AG20443 (cell line): ENCODE data around the gene CES2.

Source experiments
- DNase-seq: peaks from one replicate; pipeline ENCODE4 v3.0.0; 2012; ENCODE audit warnings: low spot score, mixed read lengths

The CES2 gene

DNA sequence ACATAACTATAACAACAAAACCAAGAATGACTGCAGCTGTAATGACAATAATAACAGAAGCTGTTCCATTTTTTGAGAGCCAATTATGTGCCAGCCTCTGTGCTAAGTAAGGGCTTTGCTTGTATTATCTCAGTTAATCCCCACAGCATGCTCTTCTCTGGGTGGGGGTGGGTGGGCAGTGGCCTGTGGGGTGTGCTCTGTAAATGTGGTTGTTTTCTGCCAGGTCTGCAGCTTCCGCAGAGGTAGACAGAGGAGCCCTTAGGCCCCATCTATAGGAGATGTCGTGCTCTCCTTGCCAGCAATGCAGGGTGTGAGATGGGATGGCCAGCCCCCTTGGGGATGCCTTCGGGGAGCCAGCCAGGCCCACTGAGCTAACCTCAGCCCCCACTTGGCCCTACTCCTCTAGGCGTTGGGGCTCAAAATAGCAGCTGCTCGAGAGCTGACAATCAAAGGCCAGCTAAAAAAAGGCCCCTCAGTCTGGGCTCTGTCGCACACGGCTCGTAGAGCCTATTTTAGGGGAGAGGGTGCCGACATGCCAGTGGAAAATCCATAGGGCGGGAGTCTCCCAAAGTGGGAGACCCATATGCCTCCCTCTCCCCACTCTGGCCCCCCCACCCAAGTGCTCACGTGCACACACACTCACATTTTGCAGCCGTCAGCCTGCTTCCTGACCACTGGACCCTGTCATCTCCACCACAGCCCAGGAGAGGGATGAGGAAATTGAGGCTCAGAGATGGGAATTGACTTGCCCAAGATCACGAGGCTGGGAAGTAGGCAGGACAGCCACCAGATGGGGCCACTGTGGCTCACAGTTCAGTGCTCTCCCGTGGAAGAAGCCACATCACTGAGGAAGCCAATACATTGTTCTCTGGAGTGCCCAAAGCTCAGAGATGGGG lies 32.4 kb upstream of the CES2 start:
- DNase-seq: no peak

GRCh38 chr16:66903544-66904427 lies 31.5 kb upstream of the CES2 start:
- no peak for DNase-seq

DNA sequence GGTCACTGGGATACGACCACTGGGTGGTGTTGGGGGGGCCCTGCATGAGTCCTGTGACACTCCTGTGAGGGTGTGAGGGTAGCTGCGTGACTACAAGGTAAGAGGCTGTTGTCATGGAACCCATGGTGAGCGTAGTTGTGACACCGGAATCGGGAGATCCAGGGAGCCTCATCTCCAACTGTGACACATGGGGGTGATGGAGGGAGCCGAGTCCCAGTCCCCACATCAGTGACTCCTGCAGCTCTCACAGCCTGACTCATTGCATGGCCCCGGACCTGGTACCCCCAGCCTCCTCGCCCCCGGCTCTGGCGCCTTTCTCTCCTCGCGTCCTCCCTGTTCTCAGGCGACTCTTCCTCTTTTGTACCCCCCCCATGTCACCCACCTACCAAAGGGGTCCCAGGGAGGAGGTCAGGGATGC lies 30.9 kb upstream of the CES2 start:
- DNase-seq: no peak

GRCh38 chr16:66904846-66905632 lies 30.3 kb upstream of the CES2 start:
- DNase-seq: no peak

- DNase-seq: no peak
These were observed 29.4 kb upstream of the CES2 start for GRCh38 chr16:66905633-66906539.

DNA sequence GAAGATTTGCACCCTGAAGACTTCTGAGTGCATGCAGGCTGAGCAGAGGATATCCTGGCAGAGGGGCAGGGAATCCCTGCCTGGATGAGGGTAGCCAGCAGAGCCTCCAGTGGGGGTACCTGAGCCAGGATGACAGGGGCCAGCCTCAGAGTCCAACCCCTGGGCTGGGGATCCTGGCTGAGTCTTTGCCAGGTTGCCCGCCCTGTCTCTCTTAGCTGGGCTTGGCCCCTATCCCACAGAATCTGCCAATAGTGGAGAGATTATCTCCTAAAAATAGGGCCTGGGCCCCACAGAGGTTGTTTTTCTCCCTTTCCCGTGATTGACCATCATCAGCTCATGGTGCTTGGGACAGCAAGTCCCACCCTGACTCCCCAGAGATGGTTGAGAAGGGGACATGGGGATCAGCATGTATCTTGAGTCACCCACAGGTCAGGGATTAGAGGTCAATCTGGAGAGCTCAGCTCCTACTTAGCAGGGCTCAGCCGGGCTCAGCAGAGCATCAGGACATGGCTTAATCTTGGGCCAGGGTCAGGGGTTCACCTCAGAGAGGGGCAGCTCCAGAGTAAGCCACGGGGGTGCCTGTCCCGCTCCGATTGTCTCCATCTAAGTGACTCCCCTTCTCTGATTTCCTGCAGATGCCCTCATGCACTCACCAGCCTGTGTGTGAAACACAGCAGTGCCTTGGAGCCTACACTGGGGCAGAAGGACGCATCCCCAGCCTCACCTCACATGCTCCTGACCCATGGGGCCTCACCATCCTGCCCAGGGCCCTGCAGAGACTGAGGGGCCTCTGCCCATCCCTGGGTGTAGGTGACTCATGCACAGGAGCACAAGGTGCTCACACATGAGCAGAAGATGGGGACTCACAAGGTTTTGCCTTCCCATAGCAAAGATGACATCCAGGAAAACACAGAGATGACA lies 28.1 kb upstream of the CES2 start:
- DNase-seq: no peak

GRCh38 chr16:66908116-66908515 lies 27.2 kb upstream of the CES2 start:
- DNase-seq: no peak

DNA sequence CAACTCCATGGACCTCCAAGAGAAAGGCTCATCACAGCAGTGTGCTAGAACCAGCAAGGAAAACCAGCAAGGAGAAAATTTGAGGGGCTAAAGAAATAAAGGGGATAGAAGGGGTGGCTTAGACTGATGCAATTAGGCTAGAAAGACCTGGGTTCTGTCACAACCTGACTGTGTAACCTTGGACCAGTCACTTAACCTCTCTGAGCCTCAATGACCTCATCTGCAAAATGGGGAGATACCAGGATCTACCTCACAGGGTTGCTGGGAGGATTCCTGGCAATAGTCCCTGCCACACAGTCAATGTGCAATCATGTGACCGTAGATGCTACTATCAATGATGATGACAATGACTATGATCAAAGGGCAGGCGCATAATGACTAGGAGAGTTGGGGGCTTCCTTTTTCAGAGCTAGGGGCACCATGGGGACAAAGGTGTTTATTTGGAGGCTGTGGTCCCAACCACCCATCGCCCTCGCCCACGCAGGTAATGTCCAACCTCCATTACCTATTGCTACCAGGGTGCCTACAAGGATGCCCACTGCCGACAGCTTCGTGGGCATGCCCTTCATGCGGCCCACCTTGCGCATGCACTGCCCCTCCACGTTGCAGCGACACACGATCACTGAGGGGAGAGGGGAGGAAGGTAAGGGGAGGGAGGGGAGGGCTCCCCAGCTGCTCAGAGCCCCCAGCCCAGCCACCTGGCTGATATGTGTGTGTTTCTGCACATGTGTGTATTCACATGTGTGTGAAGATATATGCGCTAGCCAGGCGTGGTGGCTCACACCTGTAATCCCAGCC lies 26.4 kb upstream of the CES2 start:
- no peak for DNase-seq

DNA sequence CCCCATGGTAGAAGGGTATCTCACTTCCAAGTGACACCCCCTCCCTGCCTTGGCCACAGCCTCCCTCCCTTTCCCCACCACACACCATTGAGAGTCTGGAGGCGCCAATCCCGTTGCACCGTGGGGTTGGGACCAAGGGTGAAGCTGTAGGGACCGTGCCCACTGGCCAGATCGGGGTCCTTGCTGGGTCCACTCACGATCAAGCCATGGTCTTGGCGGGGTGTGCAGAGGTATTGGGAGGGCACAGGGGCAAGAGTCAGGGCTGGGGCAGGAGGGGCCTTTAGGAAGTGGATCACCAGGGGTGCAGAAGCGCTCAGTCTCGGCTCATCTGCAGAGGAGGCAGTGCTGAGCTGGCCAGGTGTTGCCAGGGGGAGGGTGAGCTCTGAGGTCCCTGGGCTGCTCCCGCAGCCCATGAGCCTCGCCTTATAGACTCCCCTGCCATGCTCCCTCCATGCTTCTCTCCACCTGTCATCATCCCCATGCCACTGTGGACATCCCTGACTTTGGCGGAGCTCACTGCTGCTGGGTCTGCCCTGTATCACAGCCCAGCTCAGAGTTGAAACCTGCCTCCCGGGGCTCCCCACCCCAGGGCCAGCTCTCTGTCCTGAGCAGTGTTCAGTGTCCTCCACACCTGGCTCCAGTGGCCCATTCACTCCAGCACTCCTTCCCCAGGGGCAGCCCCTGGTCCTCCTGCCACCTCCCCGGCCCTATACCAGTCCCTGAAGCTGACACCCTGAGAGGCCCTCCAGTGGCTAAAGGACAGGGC lies 25.0 kb upstream of the CES2 start:
- DNase-seq: no peak

DNA sequence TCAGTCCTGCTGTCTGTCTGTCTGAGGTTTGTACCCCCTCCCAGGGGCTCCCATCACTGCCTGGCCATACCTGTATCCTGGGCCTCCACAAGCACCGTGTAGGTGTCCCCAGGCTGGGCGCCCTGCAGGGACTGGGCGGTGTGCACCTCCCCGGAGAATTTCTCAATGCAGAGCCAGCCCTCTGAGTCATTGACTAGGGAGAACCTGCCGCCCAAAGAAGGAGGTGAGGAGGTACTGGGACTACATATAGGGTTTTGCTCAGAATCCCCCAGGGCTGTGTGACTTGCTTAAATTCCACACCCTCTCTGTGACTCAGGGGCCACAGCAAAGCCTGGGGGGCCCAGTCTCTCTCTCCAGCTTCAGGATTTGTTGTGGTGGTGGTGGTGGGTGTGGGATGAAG lies 24.2 kb upstream of the CES2 start:
- no peak for DNase-seq

DNA sequence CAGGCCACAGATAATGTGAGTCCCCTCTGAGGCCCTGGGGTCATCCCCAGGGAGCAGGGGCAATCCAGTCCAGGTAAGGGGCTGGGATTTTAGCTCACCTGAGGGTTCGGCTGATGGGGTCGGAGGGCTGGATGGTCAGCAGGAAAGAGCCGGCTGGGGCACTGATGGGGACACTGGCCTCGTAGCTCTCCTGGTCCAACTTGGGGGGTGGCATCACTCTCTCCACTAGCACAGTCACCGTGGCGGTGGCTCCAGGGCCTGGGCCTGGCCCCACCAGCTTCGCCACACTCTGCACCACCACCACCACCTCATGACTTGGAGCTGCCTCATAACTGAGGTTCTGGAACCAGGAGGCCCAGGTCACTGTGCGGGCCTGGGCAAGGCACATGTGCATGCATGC lies 23.5 kb upstream of the CES2 start:
- no peak for DNase-seq

DNA sequence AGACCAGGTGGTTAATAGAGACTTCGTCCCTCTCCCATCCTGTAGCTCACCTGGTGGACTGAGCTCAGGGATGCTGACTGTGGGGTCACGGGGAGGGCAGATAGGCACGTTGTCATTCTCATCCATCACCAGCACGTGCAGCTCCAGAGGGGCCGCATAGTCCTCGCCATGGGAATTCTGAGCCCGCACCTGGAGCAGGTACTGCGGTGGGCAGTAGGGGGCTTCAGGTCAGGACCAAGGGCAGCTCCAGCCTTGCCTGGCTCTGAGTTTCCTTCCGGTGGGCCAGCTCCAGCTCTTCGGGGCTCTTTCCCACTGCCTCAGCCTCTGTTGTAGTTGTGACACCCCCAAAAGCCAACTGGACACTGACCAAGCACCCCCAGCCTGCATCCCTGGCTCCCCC lies 22.2 kb upstream of the CES2 start:
- DNase-seq: no peak

- no peak for DNase-seq
These were observed 21.6 kb upstream of the CES2 start for GRCh38 chr16:66913711-66914110.

DNA sequence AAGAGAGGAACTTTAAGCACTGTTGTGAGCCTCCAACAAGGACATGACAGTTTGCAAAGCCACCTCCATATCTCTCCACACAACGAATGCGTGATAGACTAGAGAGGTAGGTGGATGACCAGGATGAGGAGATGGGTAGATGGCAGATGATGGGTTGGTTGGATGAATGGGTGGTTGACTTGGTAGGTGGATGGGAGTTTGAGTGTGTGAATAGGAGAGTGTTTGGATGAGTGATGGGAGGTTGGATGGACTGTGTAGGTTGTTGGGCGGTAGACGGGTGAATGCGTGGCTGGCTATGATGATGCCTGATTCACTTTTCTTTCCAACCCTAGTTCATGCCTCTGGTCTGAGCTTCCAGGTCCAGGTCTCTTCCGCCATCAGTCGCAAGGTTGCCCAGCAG lies 20.8 kb upstream of the CES2 start:
- no peak for DNase-seq

GRCh38 chr16:66915041-66915440 lies 20.3 kb upstream of the CES2 start:
- DNase-seq: no peak

GRCh38 chr16:66916518-66916917 lies 18.8 kb upstream of the CES2 start:
- DNase-seq: no peak

DNA sequence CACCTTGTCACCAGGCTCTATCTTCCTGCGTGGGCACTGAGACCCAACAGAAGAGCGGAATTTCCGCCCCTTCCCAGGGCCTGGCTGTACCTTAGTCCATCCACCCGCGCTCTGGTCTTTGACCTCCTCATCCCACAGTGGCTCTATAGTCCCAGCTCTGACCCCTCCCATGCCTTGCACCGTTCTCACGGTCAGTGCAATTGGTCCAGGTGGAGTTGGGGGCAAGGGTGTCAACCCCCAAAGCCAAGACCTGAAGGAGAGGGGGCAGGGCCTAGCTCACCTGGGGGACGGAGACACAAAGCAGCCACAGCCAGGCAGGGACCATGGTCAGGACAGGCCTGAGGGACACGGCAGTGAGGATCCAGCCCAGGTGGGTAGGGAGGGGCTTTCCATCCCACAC lies 17.6 kb upstream of the CES2 start:
- DNase-seq: no peak

DNA sequence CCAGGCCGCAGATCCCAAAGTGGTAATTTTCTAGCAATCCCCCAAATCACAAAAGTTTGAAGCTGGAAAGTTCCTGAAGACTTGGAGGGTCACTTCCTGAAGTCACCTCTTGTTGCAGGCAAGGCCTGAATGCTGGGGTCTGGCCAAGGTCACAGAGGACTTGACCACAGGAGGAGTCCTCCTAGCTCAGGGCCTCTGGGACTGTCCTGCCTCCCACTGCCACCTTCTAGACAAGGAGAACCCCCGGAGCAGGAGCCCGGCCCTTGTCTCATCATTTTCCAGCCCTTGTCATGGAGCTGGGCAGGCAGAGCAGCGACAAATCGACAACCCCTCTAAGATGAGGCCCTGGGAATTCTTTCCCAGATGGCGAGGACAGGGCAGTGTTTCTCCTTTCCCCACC lies 17.0 kb upstream of the CES2 start:
- no peak for DNase-seq
